Endodermal cell (in vitro differentiated cells): Measurements from ENCODE around the gene RPLP2. TPM values are rescaled to one million over a fixed set of nuclear protein-coding genes. Genes with fewer than 3 reads are reported as not detected.

Experiments used
- DNase-seq: peaks from one replicate; pipeline ENCODE4 v3.0.0-alpha.2; 2017
- H3K27ac ChIP-seq: 2 replicates; pipeline ENCODE4 v1.5.1; 2013; ENCODE audit warnings: mild to moderate bottlenecking, low read depth, low read length, moderate library complexity
- H3K27me3 ChIP-seq: 2 replicates; pipeline ENCODE4 v1.6.1; 2013; ENCODE audit warnings: mild to moderate bottlenecking, low read length, moderate library complexity; ENCODE audit not compliant: insufficient read depth, control insufficient read depth, poor library complexity, severe bottlenecking
- H3K36me3 ChIP-seq: 2 replicates; pipeline ENCODE4 v1.7.0; 2013; ENCODE audit warnings: mild to moderate bottlenecking, low read length, moderate library complexity; ENCODE audit not compliant: control insufficient read depth, insufficient read depth
- H3K4me1 ChIP-seq: one replicate; pipeline ENCODE4 v1.7.0; 2013; ENCODE audit warnings: low read length; ENCODE audit not compliant: control insufficient read depth, insufficient read depth
- H3K4me3 ChIP-seq: 2 replicates; pipeline ENCODE4 v1.5.1; 2013; ENCODE audit warnings: mild to moderate bottlenecking, low read length, moderate library complexity
- H3K9ac ChIP-seq: 2 replicates; pipeline ENCODE4 v1.6.1; 2013; ENCODE audit warnings: mild to moderate bottlenecking, low read length, moderate library complexity; ENCODE audit not compliant: poor library complexity, severe bottlenecking; ENCODE audit errors: extremely low read depth
- H3K9me3 ChIP-seq: 2 replicates; pipeline ENCODE4 v1.6.1; 2013; ENCODE audit warnings: mild to moderate bottlenecking, low read length, moderate library complexity; ENCODE audit not compliant: control insufficient read depth
- H3K27ac Mint-ChIP-seq: 2 replicates; pipeline ENCODE4 v1.8.0; 2020; ENCODE audit warnings: mixed read lengths
- H3K27me3 Mint-ChIP-seq: 2 replicates; pipeline ENCODE4 v1.8.0; 2021; ENCODE audit warnings: mild to moderate bottlenecking, mixed read lengths; ENCODE audit not compliant: insufficient read depth
- H3K36me3 Mint-ChIP-seq: 2 replicates; pipeline ENCODE4 v1.8.0; 2020; ENCODE audit warnings: low read depth, mixed read lengths
- H3K4me1 Mint-ChIP-seq: 2 replicates; pipeline ENCODE4 v1.8.0; 2020; ENCODE audit warnings: mixed read lengths
- H3K4me3 Mint-ChIP-seq: 2 replicates; pipeline ENCODE4 v1.8.0; 2020; ENCODE audit warnings: mild to moderate bottlenecking, moderate library complexity, mixed read lengths
- H3K9me3 Mint-ChIP-seq: 2 replicates; pipeline ENCODE4 v1.8.0; 2020; ENCODE audit warnings: mild to moderate bottlenecking, mixed read lengths
- CTCF ChIP-seq: fragments of 200-600 bp; sonication (generic); conservative IDR thresholded peaks from 2 replicates; pipeline ENCODE4 v1.5.0; 2021; ENCODE audit warnings: antibody characterized with exemption, mild to moderate bottlenecking
- WGBS, 2 experiments: methylation state at CpG; one replicate each; pipeline versions ENCODE4 v1.1.5 to v1.1.7; 2013; ENCODE audit warnings: missing lambda C conversion rate in 2 of 2, mixed read lengths in 1 of 2; ENCODE audit not compliant: insufficient coverage in 1 of 2, insufficient read length in 1 of 2; 5-methylcytosine and 5-hydroxymethylcytosine counted together
- total RNA-seq, 2 donors: library from RNA; stranded (reverse); fragmentation: NEBNext Ultra II Directional in 1 of 2; extraction: Animal tissue kit (Norgen Biotek cat#: 25700) in 1 of 2; gene quantifications; 2 replicates in 1 of 2; 3 replicates in 1 of 2; pipeline ENCODE4 v1.2.1, GENCODE V29; 2021

Gene RPLP2
- total RNA-seq, 2 donors from 2014 or later = 1,966 to 2,020 TPM

GRCh38 chr11:787084-787675, 22.6 kb upstream of the RPLP2 start:
- Mint-ChIP-seq H3K4me1 (peaks cover 6% of the 10 kb centered on the region), H3K27ac (no peak overlapping the region), H3K27me3 (peaks cover 3% of the 10 kb centered on the region), H3K9me3 (no peaks in the 10 kb centered on the region), H3K36me3 (peaks cover 13% of the 10 kb centered on the region), H3K4me3 (no peak overlapping the region)
- no peaks in the 10 kb centered on the region for H3K4me1 ChIP-seq
- no peak overlapping the region for H3K4me3 ChIP-seq
- no peaks in the 10 kb centered on the region for H3K36me3 ChIP-seq
- TF ChIP-seq CTCF = no peak
- no peak overlapping the region for H3K9ac ChIP-seq
- 90 to 95% methylated on average over 11 to 24 of the region's 24 CpGs for whole genome bisulfite sequencing, 2 experiments
- no peak for DNase-seq
- H3K9me3 ChIP-seq = no peaks in the 10 kb centered on the region
- no peak overlapping the region for H3K27ac ChIP-seq
- no peaks in the 10 kb centered on the region for H3K27me3 ChIP-seq

GRCh38 chr11:788009-788640, 21.6 kb upstream of the RPLP2 start:
- Histone ChIP-seq H3K36me3 (no peaks in the 10 kb centered on the region), H3K27me3 (no peaks in the 10 kb centered on the region), H3K4me3 (no peak overlapping the region), H3K9ac (no peak overlapping the region), H3K4me1 (no peaks in the 10 kb centered on the region), H3K9me3 (no peaks in the 10 kb centered on the region), H3K27ac (no peak overlapping the region)
- TF ChIP-seq CTCF = peak; percentile 38
- no peak overlapping the region for H3K27ac Mint-ChIP-seq
- H3K9me3 Mint-ChIP-seq = no peaks in the 10 kb centered on the region
- no peak overlapping the region for H3K4me3 Mint-ChIP-seq
- H3K36me3 Mint-ChIP-seq = peaks cover 14% of the 10 kb centered on the region
- 88 to 90% methylated on average over 20 to 28 of the region's 28 CpGs for WGBS, 2 experiments
- DNase-seq = no peak
- peaks cover 3% of the 10 kb centered on the region for H3K27me3 Mint-ChIP-seq
- peaks cover 6% of the 10 kb centered on the region for H3K4me1 Mint-ChIP-seq

- DNase-seq = no peak
- Histone ChIP-seq H3K9ac (no peak overlapping the region), H3K27ac (no peak overlapping the region), H3K36me3 (peaks cover 7% of the 10 kb centered on the region), H3K27me3 (no peaks in the 10 kb centered on the region), H3K4me3 (no peak overlapping the region), H3K4me1 (no peaks in the 10 kb centered on the region), H3K9me3 (no peaks in the 10 kb centered on the region)
- peaks cover 12% of the 10 kb centered on the region for H3K36me3 Mint-ChIP-seq
- H3K27ac Mint-ChIP-seq = no peak overlapping the region
- no peak for TF ChIP-seq CTCF
- peaks cover 3% of the 10 kb centered on the region for H3K27me3 Mint-ChIP-seq
- H3K9me3 Mint-ChIP-seq = no peaks in the 10 kb centered on the region
- H3K4me3 Mint-ChIP-seq = no peak overlapping the region
- no peaks in the 10 kb centered on the region for H3K4me1 Mint-ChIP-seq
- 73 to 88% methylated on average over 9 to 31 of the region's 31 CpGs for WGBS, 2 experiments
Observed at GRCh38 chr11:788953-789940, 20.5 kb upstream of the RPLP2 start.
